CD4-positive, alpha-beta T cell treated with Interleukin-1 beta for 1 hour (primary cell): ENCODE measurements around the gene ABCC10.
"Not testable (repeated sequence)": the region's sequence is repeated elsewhere in the genome, so short reads cannot be mapped to it uniquely, and the experiment has no call there.

Experiments used
- DNase-seq, 2 donors: peaks; one replicate each; pipeline ENCODE4 v3.0.0-alpha.2; 2020 to 2022

Gene ABCC10

GRCh38 chr6:43498291-43498690 lies 71.0 kb downstream of the ABCC10 start:
- DNase-seq: not testable (repeated sequence)

- DNase-seq: no peak
Measured at GRCh38 chr6:43499028-43499815, 71.9 kb downstream of the ABCC10 start.
